ENCODE data around the gene CRMP1. TPM values are rescaled to one million over a fixed set of nuclear protein-coding genes. Genes with fewer than 3 reads are reported as not detected.
"Not testable (repeated sequence)": the region's sequence is repeated elsewhere in the genome, so short reads cannot be mapped to it uniquely, and the experiment has no call there.

Gene CRMP1
- polyA plus RNA-seq, 4 donors = 41.4 to 54.5 (median 51.1) TPM

DNA sequence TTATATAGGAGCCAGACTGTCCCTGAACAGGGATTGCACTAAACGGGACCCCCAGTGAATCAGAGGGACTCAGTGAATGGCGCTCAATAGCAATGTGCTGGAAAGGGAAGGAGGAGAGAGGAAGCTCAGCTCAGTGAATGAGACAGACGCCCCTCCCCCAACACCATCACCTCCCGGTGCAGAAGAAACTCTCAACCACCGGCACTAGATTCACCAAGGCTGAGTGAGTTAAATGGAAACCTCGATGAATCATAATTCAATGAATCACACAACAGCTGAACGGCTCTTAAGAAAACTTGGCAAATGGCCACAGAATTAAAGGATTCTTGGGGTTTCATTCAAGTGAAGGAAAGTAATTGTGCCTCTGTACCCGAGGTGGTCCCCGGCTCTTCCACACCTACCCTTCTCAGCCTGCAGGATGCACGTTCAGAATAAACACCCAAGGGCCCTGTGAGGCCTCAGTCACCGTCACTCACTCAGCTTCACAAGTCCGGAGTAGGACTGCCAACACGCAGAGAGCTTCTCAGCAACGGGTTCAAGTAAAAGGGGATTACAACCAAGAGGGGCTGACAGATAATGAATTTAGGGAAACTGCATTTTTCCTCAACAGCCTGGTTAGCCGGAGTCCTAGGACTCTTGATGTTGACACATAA, 29.3 kb downstream of the CRMP1 start:
- DNase-seq (ENCODE audit: low read depth in 4 of 4, low spot score in 3 of 4) = no peak

DNA sequence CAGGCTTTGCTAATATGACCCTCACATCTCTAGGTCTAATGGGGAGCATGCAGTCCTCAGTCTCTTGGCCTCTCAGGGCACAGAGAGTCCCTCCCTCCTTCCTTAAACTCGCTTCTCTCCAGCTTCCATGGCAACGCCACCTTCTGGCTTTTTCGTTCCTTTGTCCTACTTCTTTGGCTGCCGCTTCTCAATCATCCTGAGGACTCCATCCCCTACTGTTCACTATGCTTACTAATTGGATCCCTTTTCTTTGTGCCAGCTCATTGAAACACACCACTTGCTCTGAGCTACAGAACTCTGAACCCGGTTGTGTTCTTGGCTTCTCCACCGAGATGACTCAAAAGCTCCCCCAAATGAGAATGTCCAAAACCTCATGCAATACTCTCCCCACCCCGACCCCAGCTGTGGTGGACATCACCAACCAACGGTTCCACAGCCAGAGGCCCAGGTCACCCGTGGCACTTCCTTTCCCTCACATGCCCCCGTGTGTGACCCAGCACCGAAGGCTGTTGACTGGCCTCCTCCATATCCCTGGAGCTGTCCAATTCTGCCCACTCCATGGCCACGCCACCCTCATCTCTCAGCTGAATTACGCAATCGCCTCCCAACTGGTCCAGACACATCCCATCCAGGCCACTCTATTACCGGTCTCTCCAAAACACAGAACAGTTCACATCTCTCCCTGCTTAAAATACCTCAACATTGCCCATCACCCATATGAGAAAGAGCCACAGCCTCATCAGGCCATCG, 34.7 kb downstream of the CRMP1 start:
- no peak for DNase-seq (ENCODE audit: low read depth in 4 of 4, low spot score in 3 of 4)

DNA sequence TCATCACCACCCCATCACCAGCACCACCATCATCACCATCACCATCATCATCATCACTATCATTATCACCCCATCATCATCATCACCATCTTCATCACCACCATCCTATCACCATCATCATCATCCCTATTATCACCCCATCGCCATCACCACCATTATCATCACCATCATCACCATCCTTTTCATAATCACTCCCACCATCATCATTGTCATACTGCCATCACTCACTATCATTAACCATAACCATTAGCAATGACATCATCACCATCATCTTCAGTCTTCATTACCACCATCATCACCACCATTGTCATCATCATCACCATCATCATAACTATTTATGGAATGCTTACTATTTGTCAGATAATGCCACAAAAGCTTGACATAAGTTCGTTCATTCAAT, 35.7 kb downstream of the CRMP1 start:
- no peak for DNase-seq (ENCODE audit: low read depth in 4 of 4, low spot score in 3 of 4)

DNA sequence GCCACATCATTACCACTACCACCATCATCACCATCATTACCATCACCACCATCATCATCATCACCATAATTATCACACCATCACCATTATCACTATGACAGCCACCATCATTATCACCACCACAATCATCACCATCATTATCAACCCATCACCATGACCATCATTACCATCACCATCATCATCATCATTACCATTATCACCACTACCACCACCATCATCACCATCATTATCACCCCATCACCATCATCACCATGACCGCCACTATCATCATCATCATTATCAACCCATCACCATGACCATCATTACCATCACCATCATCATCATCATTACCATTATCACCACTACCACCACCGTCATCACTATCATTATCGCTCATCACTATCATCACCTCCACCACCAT, 36.5 kb downstream of the CRMP1 start:
- DNase-seq (ENCODE audit: low read depth in 4 of 4, low spot score in 3 of 4) = not testable (repeated sequence)

DNA sequence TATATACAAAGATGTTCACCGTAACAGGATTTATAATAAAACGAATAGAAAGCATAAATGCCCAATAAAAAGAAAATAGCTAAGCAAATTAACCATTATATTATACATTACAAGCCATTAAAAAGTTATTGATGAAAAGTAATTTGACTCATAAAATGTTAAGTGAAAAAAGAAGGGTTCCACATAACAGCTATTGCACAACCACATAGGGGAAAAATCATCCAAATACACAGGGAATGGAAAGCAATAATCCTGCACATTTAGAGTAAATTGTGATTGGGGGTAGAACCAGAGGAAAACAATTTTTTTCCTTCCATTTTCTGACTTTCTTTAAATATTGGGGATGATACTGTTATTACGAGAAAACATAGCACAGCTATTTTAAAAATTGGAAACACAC, 38.0 kb downstream of the CRMP1 start:
- no peak for DNase-seq (ENCODE audit: low read depth in 4 of 4, low spot score in 3 of 4)

DNA sequence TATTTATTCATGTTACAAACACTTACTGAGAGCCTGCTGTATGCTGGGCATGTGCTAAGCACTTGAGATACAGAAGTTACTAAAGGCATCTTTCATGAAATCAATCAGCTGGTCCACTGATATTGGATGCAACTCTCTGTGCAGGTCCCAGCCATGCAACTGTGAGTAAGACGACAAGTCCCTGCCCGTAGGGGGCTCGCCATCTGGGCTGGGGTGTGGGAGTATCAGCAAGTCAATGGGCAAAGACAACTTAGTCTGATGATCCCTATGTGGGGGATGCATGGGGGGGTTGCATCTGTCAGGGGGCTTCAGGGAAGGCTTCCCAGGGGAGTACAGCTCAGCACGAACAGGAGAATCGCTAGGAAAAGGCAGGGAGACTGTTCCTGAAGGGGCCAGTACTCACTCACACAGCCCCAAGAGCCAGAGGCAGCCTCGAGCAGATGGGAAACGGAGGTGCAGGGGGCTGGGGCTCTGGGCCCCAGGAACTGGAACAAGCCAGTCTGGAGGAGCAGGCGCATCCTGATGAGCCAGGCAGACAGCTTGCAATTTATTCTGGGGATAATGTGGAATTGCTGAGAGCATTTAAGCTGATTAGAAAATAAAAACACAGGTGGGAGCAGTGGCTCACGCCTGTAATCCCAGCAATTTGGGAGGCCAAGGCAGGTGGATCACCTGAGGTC, 40.2 kb downstream of the CRMP1 start:
- no peak for DNase-seq (ENCODE audit: low read depth in 4 of 4, low spot score in 3 of 4)

DNA sequence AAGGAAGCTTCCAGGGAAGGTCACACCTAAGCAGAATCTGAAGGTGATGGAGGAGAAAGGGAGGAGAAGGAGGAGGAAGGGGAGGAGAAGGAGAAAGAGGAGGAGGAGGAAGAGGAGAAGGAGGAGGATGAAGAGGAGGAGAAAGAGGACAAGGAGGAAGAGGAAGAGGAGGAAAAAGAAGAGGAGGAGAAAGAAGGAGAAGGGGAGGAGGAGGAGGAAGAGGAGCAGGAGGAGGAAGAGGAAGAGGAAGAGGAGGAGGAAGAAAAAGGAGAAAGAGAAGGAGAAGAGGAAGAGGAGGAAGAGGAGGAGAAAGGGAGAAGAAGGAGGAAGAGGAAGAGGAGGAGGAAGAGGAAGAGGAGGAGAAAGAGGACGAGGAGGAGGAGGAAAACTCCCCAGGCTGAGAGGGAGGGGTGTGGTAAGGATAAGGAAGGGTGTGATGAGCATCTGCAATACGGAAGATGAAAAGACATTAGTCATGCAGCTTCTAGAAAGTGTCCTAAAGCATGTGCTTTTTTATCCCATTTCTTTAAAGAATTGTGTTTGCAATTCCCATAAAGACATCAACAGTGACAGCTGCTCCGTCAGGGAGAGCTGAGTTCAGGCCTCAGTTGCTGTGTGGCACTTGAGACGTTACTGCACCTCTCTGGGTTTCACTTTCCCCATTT, 41.1 kb downstream of the CRMP1 start:
- DNase-seq (ENCODE audit: low read depth in 4 of 4, low spot score in 3 of 4) = no peak

DNA sequence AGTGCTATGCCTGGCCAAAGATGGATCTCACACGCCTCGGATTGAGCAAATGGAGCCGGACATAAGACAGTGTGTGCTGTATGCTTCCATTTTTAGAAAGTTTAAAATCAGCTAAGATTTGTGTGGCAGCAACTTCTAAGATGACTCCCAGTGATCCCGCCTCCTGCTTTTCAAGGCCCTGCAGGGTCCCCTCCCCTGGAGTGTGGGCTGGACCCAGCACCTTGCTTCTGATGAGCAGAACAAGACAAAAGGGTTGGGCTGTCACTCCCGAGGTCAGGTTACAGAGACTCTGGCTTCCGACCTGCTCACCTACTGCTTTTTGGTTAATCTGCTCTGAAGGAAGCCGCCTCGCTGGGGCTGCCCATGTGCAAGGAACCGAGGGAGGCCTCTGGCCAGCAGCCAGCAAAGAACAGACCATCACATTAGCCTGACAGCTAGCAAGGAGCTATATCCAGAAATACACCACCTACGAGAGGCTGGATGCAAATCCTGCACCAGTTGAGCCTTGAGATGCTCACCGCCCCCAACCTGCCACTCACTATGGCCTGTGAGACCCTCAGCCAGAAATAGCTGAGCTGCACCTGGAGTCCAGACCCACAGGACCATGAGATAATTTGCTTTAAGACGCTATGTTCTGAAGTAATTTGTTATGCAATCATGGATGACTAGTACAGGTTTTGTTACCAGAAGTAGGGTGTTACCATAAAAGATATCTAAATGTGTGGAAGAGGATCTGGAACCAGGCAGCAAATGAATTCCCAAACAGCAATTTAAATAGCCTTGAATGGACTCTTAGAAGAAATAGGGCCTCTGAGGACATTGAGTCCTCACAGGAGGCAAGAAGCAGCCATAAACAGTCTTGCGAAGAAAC, 47.6 kb downstream of the CRMP1 start:
- no peak for DNase-seq (ENCODE audit: low read depth in 4 of 4, low spot score in 3 of 4)

DNA sequence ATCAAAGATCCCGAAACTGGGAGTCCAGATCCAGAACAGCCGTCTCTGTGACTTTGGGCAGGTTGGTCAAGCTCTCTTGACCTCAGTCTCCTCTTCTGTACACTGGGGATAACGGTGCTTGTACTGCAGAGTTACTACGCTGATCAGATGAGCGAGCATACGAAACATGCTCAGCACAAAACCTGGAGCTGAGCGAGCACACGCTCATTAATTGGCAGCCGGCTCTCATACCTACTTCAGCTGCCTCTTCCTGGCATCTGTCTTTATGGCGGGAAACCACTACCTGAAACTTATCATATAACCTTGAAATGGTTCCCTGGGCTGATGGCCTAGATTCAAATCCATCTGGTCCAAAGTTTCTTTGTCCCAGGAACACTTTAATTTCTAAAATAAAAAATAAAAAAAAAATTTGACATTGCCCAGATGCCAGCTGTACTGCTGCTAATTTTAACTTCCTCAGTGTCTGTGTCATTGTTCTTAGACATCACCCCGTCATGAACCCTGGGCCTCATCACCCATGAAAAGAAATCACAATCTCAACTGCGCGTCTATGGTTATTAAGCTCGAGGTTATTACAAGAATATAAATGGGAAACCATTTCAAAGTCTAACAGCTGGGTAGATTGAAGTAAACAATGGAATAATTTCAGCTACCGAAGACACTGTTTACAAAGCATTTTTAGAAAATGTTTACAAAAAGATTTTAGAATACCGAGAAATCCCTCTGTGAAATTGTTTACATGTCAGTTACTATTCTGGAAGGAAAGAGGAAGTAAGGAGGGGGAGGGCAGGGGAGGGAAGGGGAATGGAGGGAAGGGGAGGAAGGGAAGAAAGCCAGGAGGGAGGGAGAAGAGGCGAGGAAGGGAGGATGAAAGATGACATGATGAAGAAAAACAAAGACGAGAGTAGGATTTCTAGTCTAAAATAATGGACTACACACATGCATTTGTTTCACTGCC, 49.0 kb downstream of the CRMP1 start:
- no peak for DNase-seq (ENCODE audit: low read depth in 4 of 4, low spot score in 3 of 4)

DNA sequence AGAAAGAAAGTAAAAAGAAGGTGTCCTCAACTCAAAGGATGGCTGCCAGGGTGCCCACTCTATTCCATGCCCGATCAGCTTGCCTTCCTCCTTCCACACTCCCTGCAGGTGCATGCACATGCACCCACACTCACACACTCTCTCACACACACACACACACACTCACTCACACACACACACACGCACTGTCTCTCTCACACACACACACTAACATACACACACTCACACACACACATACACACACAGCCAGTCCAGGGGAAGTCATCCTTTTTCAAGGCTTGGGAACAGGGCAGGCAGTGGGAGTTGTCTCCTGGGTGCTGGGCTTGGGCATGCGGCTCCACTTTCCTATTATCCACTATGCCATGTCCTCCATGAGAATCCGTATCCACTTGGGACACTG, 50.4 kb downstream of the CRMP1 start:
- no peak for DNase-seq (ENCODE audit: low read depth in 4 of 4, low spot score in 3 of 4)

DNA sequence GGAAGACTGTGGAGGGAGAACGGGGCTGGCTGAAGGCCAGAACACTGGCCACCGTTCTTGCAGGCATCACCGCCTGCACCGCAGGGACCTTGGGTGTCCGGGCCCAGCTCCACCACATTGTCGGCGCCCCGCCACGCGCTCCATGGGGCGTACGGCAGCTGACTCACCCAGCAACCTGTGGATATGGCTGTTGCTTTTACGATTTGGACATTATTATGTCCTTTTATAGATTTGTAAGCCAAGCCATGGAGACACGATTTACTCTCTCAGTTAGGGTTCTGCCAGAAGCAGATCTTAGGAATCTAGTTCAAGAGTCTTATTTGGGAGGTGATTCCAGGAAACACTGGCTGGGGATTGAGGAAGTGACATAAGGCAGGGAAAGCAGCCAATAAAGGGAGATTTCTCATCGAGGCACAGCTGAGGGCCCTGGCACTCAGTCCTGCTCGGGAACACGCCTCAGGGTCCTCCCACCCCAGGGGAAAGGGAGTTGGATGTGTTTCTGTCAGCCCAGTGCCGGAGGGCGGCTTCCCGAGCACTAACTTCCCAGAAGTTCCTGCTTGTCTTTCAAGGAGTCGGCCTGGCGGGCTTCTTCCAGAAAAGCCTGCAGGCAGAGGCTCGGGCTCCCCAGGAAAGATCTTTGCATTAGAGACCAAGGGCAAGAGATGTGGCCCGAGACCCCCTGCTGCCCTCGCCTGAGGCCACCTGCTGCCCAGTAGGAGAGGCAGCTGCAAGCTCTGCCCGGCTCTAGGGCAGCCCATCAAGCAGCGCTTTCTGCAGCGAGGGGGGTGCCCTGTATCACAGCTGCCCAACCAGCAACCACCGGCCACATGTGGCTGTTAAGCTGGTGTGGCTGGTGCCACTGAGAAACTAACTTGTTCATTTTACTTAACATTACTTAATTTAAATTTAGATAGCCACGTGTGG, 52.9 kb downstream of the CRMP1 start:
- DNase-seq (ENCODE audit: low read depth in 4 of 4, low spot score in 3 of 4) = no peak

DNA sequence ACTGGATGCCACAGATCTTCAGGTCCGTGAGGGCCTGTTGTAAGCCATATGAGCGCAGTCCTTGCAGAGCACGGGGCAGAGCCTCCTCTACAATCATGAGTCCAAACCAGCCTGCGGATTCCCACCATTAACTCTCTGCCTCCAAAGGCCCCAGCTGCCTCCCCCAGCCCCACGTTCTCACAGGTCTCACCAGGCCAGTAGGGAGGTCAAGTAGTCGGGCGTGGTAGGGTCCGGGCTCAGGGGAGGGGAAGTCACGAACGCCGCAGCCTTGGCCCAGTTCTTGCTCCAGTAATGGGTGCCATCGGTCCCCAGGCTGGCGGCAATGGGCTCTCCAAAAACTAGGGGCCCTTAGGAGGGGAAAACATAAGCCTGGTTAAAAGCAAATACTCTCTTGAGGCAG, 53.6 kb downstream of the CRMP1 start:
- DNase-seq (ENCODE audit: low read depth in 4 of 4, low spot score in 3 of 4) = no peak

DNA sequence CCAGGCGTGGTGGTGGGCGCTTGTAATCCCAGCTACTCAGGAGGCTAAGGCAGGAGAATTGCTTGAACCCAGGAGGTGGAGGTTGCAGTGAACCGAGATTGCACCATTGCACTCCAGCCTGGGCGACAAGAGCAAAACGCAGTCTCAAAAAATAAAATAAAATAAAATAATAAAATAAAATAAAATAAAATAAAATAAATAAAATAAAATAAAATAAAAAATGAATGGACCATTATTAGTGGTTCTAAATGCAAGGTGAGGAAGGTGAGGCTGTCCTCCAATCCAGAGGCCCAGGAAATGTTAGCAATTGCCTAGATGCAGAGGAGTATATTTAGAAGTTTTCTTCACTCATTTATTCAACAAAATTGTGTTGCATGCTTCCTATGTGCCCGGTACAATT, 55.4 kb downstream of the CRMP1 start:
- not testable (repeated sequence) for DNase-seq (ENCODE audit: low read depth in 4 of 4, low spot score in 3 of 4)

DNA sequence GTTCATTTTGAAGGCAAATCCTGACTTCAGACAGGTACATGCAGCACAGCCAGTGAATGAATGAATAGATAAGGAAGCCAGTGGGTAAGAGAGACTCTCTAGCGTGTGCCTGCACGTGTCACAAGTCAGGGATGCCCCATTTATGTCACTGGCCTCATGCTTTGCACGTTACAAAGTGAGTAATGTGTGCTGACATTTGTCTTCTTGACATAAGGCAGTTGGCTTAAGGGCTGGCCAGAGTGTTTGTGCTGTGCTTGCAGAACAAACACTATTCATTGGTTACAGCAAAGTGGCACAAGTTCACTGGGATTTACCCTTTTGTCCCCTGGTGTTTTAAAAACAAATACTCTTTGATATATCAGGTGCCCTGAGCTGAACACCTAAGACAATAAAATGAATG, 55.9 kb downstream of the CRMP1 start:
- no peak for DNase-seq (ENCODE audit: low read depth in 4 of 4, low spot score in 3 of 4)

DNA sequence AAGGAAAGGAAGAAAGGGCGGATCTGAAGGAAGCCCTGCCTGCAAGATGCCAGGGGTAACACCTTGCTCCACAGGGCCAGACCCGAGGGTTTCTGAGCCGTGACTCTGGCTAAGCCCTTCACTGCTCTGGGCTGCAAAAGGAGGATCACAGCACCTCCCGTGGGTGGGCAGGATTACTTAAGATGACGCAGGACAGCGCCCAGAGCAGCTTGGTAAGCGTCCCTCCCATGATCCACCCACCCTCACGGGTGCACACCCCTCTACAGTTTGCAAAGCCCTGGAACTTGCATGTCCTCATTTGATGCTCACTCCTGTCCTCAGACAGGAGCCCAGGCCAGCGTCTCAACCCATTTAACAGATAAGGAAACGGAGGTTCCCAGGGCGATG, 64.9 kb downstream of the CRMP1 start:
- no peak for DNase-seq (ENCODE audit: low read depth in 4 of 4, low spot score in 3 of 4)

DNA sequence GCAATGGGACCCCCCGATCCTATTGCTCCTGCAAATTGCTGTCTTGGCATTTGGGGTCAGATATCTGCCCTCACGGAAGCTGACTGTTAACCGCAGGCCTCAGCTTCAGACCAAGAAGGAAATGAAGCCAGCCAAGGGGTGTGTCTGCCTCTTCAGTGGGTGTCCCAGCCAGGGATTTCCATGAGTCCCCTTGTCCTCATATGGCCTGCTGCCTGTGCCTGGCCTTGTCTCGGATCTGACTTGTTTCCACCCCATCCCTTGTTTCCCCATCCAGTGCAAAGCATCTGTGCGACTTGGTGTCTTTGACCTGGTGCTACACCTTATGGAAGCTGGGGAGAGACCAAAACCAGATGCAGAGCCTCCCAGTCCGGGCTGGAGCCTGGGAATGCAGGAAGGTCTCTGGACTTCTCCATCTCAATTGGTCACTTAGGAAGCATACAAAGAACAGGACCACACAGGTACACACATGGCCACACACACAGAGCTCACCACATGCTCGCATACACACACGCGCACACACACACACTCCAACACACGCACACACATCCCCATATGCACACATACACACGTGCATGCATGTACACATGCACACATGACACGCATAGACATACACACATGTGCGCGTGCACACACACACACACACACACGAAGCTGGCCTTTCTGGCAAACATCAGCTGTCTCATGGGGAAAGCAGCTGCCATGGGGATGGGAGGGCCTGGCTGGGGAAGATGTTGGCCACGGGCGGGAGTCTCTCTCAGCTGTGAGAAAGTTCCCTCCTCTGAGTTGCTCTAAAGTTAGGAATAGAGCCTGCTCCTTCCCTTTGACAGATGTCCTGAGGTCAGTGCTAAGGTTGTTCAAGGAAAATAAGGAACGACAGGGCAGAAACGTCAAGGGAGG, 65.5 kb downstream of the CRMP1 start:
- DNase-seq (ENCODE audit: low read depth in 4 of 4, low spot score in 3 of 4) = no peak

DNA sequence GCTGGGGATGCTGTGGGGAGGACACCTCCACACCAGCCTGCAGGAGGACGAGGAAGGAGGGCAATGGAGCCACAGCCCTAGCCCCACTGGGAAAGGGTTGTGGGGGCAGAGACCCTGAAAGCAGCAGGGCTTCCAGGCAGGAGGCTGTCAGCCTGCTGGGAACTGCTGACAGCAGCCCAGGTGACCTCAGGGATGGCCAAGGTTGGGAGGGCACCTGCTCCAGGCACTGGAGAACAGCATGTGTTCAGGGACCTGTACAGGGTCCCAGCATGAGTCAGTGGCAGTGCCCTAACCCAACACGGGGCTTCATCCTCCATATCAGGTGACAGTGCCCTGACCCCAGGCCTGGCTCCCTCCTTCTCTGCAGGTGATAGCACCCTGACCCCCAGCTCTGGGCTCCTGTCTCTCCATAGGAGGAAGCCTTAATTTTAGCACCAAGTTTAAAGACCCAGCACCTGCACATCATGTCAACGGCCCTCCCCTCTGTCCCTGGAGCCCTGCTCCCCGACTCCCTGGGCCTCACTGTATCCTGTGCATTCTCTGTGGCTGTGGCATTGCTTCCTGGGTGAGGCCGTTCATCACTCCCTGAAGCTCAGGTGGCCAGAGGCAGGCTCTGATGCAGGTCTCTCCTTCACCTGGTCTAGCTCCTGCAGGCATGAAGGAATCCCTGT, 66.3 kb downstream of the CRMP1 start:
- no peak for DNase-seq (ENCODE audit: low read depth in 4 of 4, low spot score in 3 of 4)

Measured in right renal pelvis (tissue), 4 donors.